HL-60/S4 (cell line): Measurements from ENCODE around the gene SERPINF2.

ENCODE experiments used
- in situ Hi-C: fragments of 300-500 bp; cut with MboI; formaldehyde crosslinking; loops from 2 replicates; pipeline ENCODE4 v1.14.3; 2022; ENCODE audit warnings: low sequenced_read_pairs

Gene SERPINF2

GRCh38 chr17:1714980-1715802 is 27.5 kb upstream of the SERPINF2 start:
- in situ Hi-C loops: loop anchor here (25.0 kb wide), 1 partner anchor 322 kb away; the partner anchor contains the start of genes DPH1, OVCA2 and RTN4RL1

GRCh38 chr17:1715803-1716075 is 26.9 kb upstream of the SERPINF2 start:
- in situ Hi-C loops: loop anchor here (25.0 kb wide), 1 partner anchor 322 kb away; the partner anchor contains the start of genes DPH1, OVCA2 and RTN4RL1

- in situ Hi-C loops: loop anchor here (25.0 kb wide), 1 partner anchor 321 kb away; the partner anchor contains the start of genes DPH1, OVCA2 and RTN4RL1
These were observed 26.4 kb upstream of the SERPINF2 start for GRCh38 chr17:1716076-1716911.

- in situ Hi-C loops: loop anchor here (25.0 kb wide), 1 partner anchor 320 kb away; the partner anchor contains the start of genes DPH1, OVCA2 and RTN4RL1
These were observed 25.6 kb upstream of the SERPINF2 start for GRCh38 chr17:1716912-1717695.

GRCh38 chr17:1718362-1719165 is 24.1 kb upstream of the SERPINF2 start:
- in situ Hi-C loops: loop anchor here (25.0 kb wide), 1 partner anchor 319 kb away; the partner anchor contains the start of genes DPH1, OVCA2 and RTN4RL1

- in situ Hi-C loops: loop anchor here (25.0 kb wide), 1 partner anchor 316 kb away; the partner anchor contains the start of genes DPH1, OVCA2 and RTN4RL1
These were observed 21.8 kb upstream of the SERPINF2 start for GRCh38 chr17:1720856-1721386.

GRCh38 chr17:1722022-1722421 is 20.6 kb upstream of the SERPINF2 start:
- in situ Hi-C loops: loop anchor here (25.0 kb wide), 1 partner anchor 315 kb away; the partner anchor contains the start of genes DPH1, OVCA2 and RTN4RL1

- in situ Hi-C loops: loop anchor here (25.0 kb wide), 1 partner anchor 313 kb away; the partner anchor contains the start of genes DPH1, OVCA2 and RTN4RL1
These were observed 18.3 kb upstream of the SERPINF2 start, which contains the start of gene WDR81 for GRCh38 chr17:1724351-1724868. Gene WDR81, plus strand, starts transcription at chr17:1724704. Its CDS starts 256 bp downstream, at chr17:1724960.

GRCh38 chr17:1724869-1725641 is 17.6 kb upstream of the SERPINF2 start:
- in situ Hi-C loops: loop anchor here (25.0 kb wide), 1 partner anchor 312 kb away; the partner anchor contains the start of genes DPH1, OVCA2 and RTN4RL1

GRCh38 chr17:1725642-1726511 is 16.8 kb upstream of the SERPINF2 start:
- in situ Hi-C loops: no loop called here

- in situ Hi-C loops: no loop called here
These were observed 15.9 kb upstream of the SERPINF2 start for GRCh38 chr17:1726626-1727257.

- in situ Hi-C loops: no loop called here
These were observed 15.3 kb upstream of the SERPINF2 start for GRCh38 chr17:1727258-1727789.

GRCh38 chr17:1727876-1728630 is 14.6 kb upstream of the SERPINF2 start:
- in situ Hi-C loops: no loop called here

GRCh38 chr17:1729966-1730325 is 12.7 kb upstream of the SERPINF2 start:
- in situ Hi-C loops: no loop called here

- in situ Hi-C loops: no loop called here
These were observed 12.1 kb upstream of the SERPINF2 start for GRCh38 chr17:1730326-1731193.
